ENCODE data around the gene SYTL5.

- no peak for TF ChIP-seq CTCF (IDR thresholded peaks at IDR 0.05)
- TF ChIP-seq ZFX (IDR thresholded peaks at IDR 0.05; ENCODE audit: borderline replicate concordance) = no peak
Measured at GRCh38 chrX:38127961-38128360, 121.6 kb downstream of the SYTL5 start.
